ENCODE data around the gene DIP2C.
"Not testable (repeated sequence)": the region's sequence is repeated elsewhere in the genome, so short reads cannot be mapped to it uniquely, and the experiment has no call there.

DIP2C gene

GRCh38 chr10:607545-608185 lies 81.8 kb downstream of the DIP2C start:
- no peak for DNase-seq

- no peak for DNase-seq
Measured at GRCh38 chr10:606762-607544, 82.5 kb downstream of the DIP2C start.

- DNase-seq: no peak
Measured at GRCh38 chr10:605632-606325, 83.7 kb downstream of the DIP2C start.

GRCh38 chr10:604716-605631 lies 84.5 kb downstream of the DIP2C start:
- DNase-seq: no peak

GRCh38 chr10:603745-604144 lies 85.7 kb downstream of the DIP2C start:
- no peak for DNase-seq

GRCh38 chr10:602391-603005 lies 87.0 kb downstream of the DIP2C start:
- no peak for DNase-seq

GRCh38 chr10:601660-601963 lies 87.9 kb downstream of the DIP2C start:
- no peak for DNase-seq

- no peak for DNase-seq
Measured at GRCh38 chr10:600876-601659, 88.4 kb downstream of the DIP2C start.

- no peak for DNase-seq
Measured at GRCh38 chr10:600234-600633, 89.2 kb downstream of the DIP2C start.

- DNase-seq: no peak
Measured at GRCh38 chr10:599767-600166, 89.7 kb downstream of the DIP2C start.

GRCh38 chr10:598415-599170 lies 90.9 kb downstream of the DIP2C start:
- DNase-seq: no peak

- DNase-seq: no peak
Measured at GRCh38 chr10:597976-598375, 91.5 kb downstream of the DIP2C start.

- DNase-seq: no peak
Measured at GRCh38 chr10:596725-597345, 92.6 kb downstream of the DIP2C start.

GRCh38 chr10:596131-596530 lies 93.3 kb downstream of the DIP2C start:
- DNase-seq: not testable (repeated sequence)

- no peak for DNase-seq
Measured at GRCh38 chr10:595473-595872, 94.0 kb downstream of the DIP2C start.

- no peak for DNase-seq
Measured at GRCh38 chr10:594584-595270, 94.7 kb downstream of the DIP2C start.

GRCh38 chr10:593901-594457 lies 95.5 kb downstream of the DIP2C start:
- DNase-seq: no peak

GRCh38 chr10:593421-593820 lies 96.0 kb downstream of the DIP2C start:
- DNase-seq: no peak

GRCh38 chr10:593016-593415 lies 96.5 kb downstream of the DIP2C start:
- no peak for DNase-seq

- DNase-seq: no peak
Measured at GRCh38 chr10:591646-592045, 97.8 kb downstream of the DIP2C start.
